Coronary artery (tissue), 2 donors: Measurements from ENCODE around the gene ADARB2.

ENCODE experiments used
- DNase-seq: peaks from one replicate; pipeline ENCODE4 v3.0.0-alpha.2; 2017; ENCODE audit warnings: low spot score
- H3K27ac ChIP-seq, 2 donors: fragments of 200-600 bp; sonication (generic); one replicate each; pipeline ENCODE4 v1.5.1; 2016 to 2019
- H3K4me3 ChIP-seq: fragments of 200-600 bp; sonication (generic); 2 replicates; pipeline ENCODE4 v1.5.1; 2016; ENCODE audit warnings: mild to moderate bottlenecking, moderate library complexity
- TF ChIP-seq, protein P1 (sequence below): fragments of 200-600 bp; sonication (generic); IDR thresholded peaks from one replicate; pipeline ENCODE4 v1.5.1; 2019; ENCODE audit warnings: antibody characterized with exemption

The ADARB2 gene

DNA sequence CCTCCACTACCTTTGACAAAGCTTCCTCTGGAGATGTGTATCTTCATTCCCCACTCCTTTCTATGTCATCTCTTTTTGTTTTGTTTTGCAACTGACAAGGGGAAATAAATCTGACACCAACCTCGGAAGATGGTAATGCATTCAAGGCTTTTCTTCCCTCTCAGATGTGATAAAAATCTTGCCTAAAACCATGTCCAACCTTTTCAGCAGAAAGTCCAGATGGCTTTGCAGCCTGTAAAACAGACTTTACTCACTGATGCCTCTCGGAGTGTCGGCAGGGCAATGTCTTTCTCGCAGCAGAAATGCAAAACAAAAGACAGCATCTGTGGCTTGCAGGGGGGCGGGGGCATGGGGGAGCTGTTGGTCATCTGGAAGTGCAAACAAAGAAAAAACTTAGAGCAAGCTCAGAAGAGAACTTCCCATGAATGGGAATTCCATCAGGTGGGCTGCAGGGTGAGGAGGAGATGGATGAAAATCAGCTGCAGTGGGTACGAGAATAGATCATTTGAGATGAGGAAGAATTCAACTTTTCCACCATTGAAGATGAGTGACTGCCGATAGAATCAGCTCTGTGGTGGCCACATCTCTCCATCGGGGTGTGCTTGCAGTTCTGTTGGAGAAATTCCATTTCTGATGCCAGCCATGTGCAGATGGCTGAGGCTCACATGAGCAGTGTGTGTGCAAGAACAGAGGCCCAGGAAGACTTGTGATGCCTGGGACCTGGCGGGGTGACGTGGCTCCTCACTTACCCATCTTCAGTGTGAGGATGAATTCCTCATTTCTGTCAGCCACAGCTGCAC is 443.5 kb downstream of the ADARB2 start:
- no peak for DNase-seq
- H3K27ac ChIP-seq = no peak overlapping the region
- H3K4me3 ChIP-seq = no peak overlapping the region
- TF ChIP-seq, protein P1, sequence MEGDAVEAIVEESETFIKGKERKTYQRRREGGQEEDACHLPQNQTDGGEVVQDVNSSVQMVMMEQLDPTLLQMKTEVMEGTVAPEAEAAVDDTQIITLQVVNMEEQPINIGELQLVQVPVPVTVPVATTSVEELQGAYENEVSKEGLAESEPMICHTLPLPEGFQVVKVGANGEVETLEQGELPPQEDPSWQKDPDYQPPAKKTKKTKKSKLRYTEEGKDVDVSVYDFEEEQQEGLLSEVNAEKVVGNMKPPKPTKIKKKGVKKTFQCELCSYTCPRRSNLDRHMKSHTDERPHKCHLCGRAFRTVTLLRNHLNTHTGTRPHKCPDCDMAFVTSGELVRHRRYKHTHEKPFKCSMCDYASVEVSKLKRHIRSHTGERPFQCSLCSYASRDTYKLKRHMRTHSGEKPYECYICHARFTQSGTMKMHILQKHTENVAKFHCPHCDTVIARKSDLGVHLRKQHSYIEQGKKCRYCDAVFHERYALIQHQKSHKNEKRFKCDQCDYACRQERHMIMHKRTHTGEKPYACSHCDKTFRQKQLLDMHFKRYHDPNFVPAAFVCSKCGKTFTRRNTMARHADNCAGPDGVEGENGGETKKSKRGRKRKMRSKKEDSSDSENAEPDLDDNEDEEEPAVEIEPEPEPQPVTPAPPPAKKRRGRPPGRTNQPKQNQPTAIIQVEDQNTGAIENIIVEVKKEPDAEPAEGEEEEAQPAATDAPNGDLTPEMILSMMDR = no peak

DNA sequence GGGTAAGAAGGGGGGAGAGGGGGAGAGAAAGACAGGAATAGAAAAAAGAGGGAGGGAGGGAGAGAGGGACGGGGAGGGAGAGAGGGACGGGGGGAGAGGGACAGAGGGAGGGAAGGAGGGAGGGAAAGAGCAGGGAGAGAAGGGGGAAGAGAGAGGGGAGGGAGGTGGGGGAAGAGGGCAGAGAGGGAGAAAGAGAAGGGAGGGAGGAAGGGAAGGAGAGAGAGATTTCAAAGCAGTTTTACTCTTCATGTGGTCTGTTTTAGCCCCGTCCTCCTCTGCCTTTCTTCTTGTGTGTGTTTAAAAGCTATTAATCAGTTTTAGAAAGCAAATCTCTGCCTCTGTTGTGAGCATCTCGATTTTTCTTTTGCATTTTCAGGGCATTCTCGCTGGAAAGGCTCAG is 444.2 kb downstream of the ADARB2 start:
- H3K27ac ChIP-seq = no peak overlapping the region
- H3K4me3 ChIP-seq = no peak overlapping the region
- no peak for DNase-seq

DNA sequence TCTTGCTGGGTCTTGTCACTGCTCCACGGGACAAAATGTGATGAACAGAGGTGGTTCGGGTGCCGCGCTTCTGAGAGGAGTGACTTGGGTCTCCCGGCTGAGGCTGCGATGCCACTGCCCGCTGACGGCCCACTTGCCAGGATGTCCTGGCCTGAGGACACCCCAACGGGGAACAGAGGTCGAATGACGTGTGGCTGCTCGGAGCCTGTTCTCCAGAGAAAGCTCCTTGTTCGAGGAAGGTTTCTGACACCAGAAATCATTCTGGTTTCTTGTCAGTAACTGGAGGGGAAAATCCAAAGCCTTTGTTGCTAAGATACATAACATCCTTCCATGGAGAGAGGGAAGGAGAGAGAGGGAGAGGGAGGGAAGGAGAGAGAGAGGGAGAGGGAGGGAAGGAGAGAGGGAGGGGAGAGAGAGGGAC is 444.7 kb downstream of the ADARB2 start:
- no peak overlapping the region for H3K4me3 ChIP-seq
- no peak for DNase-seq
- TF ChIP-seq, protein P1 = no peak
- no peak overlapping the region for H3K27ac ChIP-seq

More for the DNA sequence above, 444.2 kb downstream of the ADARB2 start:
- TF ChIP-seq, protein P1 = no peak

DNA sequence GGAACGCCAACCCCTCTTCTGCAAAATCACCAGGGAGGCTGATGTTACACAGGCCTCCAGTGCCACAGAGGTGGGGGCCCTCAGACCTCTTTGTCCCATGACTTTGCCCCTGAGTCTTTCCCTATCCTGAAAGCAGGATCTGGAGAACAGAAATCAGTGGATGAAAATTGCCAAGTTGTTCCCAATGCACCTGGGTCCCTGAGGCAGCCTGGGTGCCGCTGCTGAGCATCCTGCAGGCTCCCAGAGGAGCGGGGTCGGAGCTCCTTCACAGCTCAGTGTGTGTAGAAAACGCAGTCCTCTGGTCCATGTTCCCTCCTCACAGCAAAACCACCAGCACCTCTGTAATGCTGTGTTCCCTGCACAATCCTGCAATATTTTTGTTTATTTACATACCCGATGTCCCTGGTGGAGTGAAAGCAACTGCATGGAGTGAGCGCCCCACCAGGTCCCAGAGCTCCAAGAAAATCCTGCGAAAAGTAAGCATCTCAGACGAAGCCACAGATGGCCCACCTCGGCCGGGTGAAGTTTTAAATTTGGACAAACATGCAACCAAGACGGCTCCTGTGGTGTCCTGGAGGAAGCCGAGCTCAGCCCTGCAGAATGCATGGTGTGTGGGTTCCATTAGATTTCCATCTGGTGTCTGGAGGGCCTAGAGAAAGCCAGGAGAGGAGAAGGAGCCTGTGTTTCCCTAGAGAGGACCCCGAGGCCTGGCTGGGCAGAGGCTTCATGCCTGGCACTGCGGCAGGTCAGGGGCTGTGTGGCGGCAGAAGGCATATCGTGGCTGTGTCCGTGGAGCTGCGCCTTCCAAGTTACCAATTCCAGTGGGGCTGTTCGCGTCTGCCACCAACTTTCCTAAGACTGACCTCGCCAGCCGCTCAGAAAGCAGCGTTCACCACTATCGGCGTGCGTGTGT is 445.9 kb downstream of the ADARB2 start:
- no peak overlapping the region for H3K4me3 ChIP-seq
- DNase-seq = no peak
- TF ChIP-seq, protein P1 = no peak
- H3K27ac ChIP-seq = no peak overlapping the region

DNA sequence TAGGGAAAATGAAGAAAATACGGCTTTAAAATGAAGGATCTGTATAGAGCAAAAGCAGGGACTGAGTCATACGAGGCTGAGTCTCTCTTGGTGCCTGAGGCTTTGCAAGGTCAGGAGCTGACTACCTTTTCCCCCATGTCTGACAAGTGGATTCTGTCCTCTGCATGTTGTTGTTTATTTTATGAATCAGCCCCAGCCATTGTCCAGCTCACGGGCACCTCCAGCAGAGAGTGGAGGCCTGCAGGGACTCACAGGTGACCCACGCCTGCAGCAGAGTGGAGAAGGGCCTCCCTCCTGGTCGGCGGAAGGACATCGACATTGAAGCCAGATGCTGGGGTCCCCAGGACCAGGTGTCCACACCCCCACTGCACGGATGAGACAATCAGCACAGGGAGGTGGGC is 447.3 kb downstream of the ADARB2 start:
- TF ChIP-seq, protein P1 = no peak
- no peak overlapping the region for H3K4me3 ChIP-seq
- no peak for DNase-seq
- no peak overlapping the region for H3K27ac ChIP-seq

DNA sequence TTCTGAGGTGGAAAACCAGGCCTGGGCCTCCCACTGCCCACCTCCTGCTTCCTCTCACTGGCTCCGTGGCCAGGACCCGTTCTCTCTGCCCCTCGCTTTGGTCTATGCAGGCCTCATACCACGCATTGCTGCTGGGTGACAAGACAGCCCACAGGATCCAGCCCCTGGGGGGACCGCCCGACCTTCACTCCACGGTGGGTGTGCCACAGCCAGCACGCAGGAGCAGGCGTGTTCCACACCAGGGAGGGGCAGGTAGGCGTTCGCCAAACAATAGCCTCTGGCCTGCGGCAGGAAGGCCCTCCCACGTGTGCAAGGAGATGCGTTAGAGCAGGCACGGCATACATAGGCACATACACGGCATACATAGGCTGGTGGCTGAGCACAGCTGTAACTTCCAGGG is 447.7 kb downstream of the ADARB2 start:
- TF ChIP-seq, protein P1 = no peak
- no peak for DNase-seq
- Histone ChIP-seq H3K4me3 (no peak overlapping the region), H3K27ac (no peak overlapping the region)
